ENCODE results near the gene EEF1G. TPM values are rescaled to one million over a fixed set of nuclear protein-coding genes. Genes with fewer than 3 reads are reported as not detected.
A peak's percentile ranks its signal among the peaks of the same experiment; 100 is the strongest.

EEF1G gene
- total and polyA plus RNA-seq, 2 of the 13 experiments (the other 11 are each of a cell fraction or from before 2014, with no cell fraction given) = 1,787 to 2,144 TPM

DNA sequence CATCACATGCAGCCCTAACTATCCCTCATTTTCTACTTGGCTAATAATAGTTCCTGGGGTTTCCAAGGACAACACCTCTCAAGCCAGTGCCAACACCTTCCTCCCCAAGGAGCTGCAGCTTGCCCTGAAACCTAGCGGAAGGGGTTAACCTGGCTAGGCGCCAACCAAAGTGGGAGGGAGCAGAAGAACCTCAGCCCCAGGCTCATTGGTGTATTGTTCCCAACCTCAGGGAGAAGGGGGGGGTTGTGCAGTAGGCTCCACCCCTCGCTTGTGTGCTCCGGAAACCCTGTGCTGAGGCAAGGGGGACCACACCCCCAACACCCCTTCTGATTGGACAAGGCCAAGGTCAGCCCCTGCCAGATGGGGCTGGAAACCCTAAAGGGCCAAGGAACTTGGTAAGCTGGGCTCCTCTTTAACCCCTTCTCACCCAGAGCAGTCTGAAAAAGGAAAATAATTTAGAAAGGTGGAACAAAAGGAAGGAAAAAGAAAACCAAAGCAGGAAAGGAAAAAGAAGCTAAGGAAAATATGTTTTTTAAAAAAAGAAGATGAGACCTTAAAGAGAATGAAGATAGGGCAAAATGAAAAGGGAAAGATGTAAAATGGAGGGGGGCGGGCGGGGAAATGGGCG lies 25.5 kb upstream of the EEF1G start (continued):
- TF ChIP-seq ZNF607 (CRISPR knock-in tag; IDR thresholded peaks at IDR 0.05; ENCODE audit: borderline replicate concordance) (no peak), AGO2 (optimal IDR thresholded peaks at IDR 0.05; ENCODE audit: low read depth, low read length) (no peak), KDM2A (CRISPR knock-in tag; IDR thresholded peaks at IDR 0.05; ENCODE audit: borderline replicate concordance, low read depth) (peak; percentile 61; the same call in 1 of the 2 replicates), ATF7-NPFF (CRISPR knock-in tag; IDR thresholded peaks at IDR 0.05; ENCODE audit: low read depth) (no peak), HNRNPUL1 (IDR thresholded peaks at IDR 0.05; ENCODE audit: low read depth, low read length) (no peak), ZKSCAN1 (IDR thresholded peaks at IDR 0.05; ENCODE audit: low read length) (no peak), KLF16 (CRISPR knock-in tag; IDR thresholded peaks at IDR 0.05) (no peak; a peak in 1 of 4 replicates), ZNF567 (CRISPR knock-in tag; IDR thresholded peaks at IDR 0.05; ENCODE audit: borderline replicate concordance) (no peak), MEIS1 (CRISPR knock-in tag; IDR thresholded peaks at IDR 0.05; ENCODE audit: borderline replicate concordance) (no peak), ZNF333 (CRISPR knock-in tag; IDR thresholded peaks at IDR 0.05; ENCODE audit: borderline replicate concordance) (no peak), ZNF724P (CRISPR knock-in tag; IDR thresholded peaks at IDR 0.05; ENCODE audit: borderline replicate concordance) (no peak), SPEN (CRISPR knock-in tag; IDR thresholded peaks at IDR 0.05; ENCODE audit: low read depth) (peak; percentile 67), RXRB (CRISPR knock-in tag; IDR thresholded peaks at IDR 0.05; ENCODE audit: borderline replicate concordance) (no peak), ZSCAN22 (CRISPR knock-in tag; IDR thresholded peaks at IDR 0.05) (no peak), RARG (CRISPR knock-in tag; IDR thresholded peaks at IDR 0.05; ENCODE audit: low read depth) (no peak), MED13 (CRISPR knock-in tag; IDR thresholded peaks at IDR 0.05) (no peak), ZNF446 (CRISPR knock-in tag; IDR thresholded peaks at IDR 0.05) (no peak), ELF3 (CRISPR knock-in tag; IDR thresholded peaks at IDR 0.05) (peak; percentile 64; the same call in 1 of the 2 replicates), ELF1 (CRISPR knock-in tag; IDR thresholded peaks at IDR 0.05) (peak; percentile 75), ZNF556 (CRISPR knock-in tag; IDR thresholded peaks at IDR 0.05; ENCODE audit: borderline replicate concordance) (0 out of 2 replicates have a peak, but pooled peaks have one; percentile 45), FIP1L1 (IDR thresholded peaks at IDR 0.05; ENCODE audit: borderline replicate concordance, insufficient read depth, low read depth, low read length) (no peak), ZNF879 (CRISPR knock-in tag; IDR thresholded peaks at IDR 0.05) (no peak), MTF2 (CRISPR knock-in tag; IDR thresholded peaks at IDR 0.05; ENCODE audit: borderline replicate concordance) (no peak), ZFP36 (IDR thresholded peaks at IDR 0.05; ENCODE audit: borderline replicate concordance, low read depth, low read length, partially characterized antibody) (no peak), RAD51 (IDR thresholded peaks at IDR 0.05; ENCODE audit: borderline replicate concordance) (no peak), PAF1 (CRISPR knock-in tag; IDR thresholded peaks at IDR 0.05) (no peak), BRD4 (CRISPR knock-in tag; IDR thresholded peaks at IDR 0.05) (no peak)
- TF ChIP-seq, protein P1, sequence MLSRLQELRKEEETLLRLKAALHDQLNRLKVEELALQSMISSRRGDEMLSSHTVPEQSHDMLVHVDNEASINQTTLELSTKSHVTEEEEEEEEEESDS (CRISPR knock-in tag; IDR thresholded peaks at IDR 0.05; ENCODE audit: borderline replicate concordance) = no peak
- TF ChIP-seq, protein P2, sequence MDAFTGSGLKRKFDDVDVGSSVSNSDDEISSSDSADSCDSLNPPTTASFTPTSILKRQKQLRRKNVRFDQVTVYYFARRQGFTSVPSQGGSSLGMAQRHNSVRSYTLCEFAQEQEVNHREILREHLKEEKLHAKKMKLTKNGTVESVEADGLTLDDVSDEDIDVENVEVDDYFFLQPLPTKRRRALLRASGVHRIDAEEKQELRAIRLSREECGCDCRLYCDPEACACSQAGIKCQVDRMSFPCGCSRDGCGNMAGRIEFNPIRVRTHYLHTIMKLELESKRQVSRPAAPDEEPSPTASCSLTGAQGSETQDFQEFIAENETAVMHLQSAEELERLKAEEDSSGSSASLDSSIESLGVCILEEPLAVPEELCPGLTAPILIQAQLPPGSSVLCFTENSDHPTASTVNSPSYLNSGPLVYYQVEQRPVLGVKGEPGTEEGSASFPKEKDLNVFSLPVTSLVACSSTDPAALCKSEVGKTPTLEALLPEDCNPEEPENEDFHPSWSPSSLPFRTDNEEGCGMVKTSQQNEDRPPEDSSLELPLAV (CRISPR knock-in tag; conservative IDR thresholded peaks at IDR 0.05; ENCODE audit: low read depth) = no peak
- TF ChIP-seq, protein P3, sequence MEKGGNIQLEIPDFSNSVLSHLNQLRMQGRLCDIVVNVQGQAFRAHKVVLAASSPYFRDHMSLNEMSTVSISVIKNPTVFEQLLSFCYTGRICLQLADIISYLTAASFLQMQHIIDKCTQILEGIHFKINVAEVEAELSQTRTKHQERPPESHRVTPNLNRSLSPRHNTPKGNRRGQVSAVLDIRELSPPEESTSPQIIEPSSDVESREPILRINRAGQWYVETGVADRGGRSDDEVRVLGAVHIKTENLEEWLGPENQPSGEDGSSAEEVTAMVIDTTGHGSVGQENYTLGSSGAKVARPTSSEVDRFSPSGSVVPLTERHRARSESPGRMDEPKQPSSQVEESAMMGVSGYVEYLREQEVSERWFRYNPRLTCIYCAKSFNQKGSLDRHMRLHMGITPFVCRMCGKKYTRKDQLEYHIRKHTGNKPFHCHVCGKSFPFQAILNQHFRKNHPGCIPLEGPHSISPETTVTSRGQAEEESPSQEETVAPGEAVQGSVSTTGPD (CRISPR knock-in tag; IDR thresholded peaks at IDR 0.05) = no peak

All from HepG2 (cell line).